Astrocyte (in vitro differentiated cells and primary cell): ENCODE data around the gene IL17D. TPM values are rescaled to one million over a fixed set of nuclear protein-coding genes. Genes with fewer than 3 reads are reported as not detected.
"Not testable (repeated sequence)": the region's sequence is repeated elsewhere in the genome, so short reads cannot be mapped to it uniquely, and the experiment has no call there.

ENCODE experiments used
- DNase-seq: peaks from one replicate; pipeline ENCODE4 v3.0.0-alpha.2; 2010; ENCODE audit warnings: low read depth
- FAIRE-seq: peaks from 2 replicates; lab custom pipeline; 2011; peaks lifted over from hg19 to GRCh38; lab: Jason Lieb, UNC
- H2AFZ ChIP-seq: 2 replicates; pipeline ENCODE4 v1.6.0; 2012; ENCODE audit warnings: low read depth, low read length, inconsistent platforms
- H3K27ac ChIP-seq: 2 replicates; pipeline ENCODE4 v1.5.1; 2011; ENCODE audit warnings: low read depth, low read length, inconsistent platforms
- H3K27me3 ChIP-seq: 2 replicates; pipeline ENCODE4 v1.6.0; 2011; ENCODE audit warnings: low read length, inconsistent platforms; ENCODE audit not compliant: insufficient read depth
- H3K36me3 ChIP-seq: 2 replicates; pipeline ENCODE4 v1.5.1; 2011; ENCODE audit warnings: low read length, inconsistent platforms; ENCODE audit not compliant: insufficient read depth
- H3K4me1 ChIP-seq: 2 replicates; pipeline ENCODE4 v1.5.1; 2011; ENCODE audit warnings: low read length, inconsistent platforms; ENCODE audit not compliant: insufficient read depth
- H3K4me2 ChIP-seq: 2 replicates; pipeline ENCODE4 v1.6.0; 2012; ENCODE audit warnings: low read length, inconsistent platforms
- H3K4me3 ChIP-seq: 2 replicates; pipeline ENCODE4 v1.5.1; 2011; ENCODE audit warnings: low read depth, mild to moderate bottlenecking, low read length, inconsistent platforms; ENCODE audit not compliant: insufficient read depth
- H3K79me2 ChIP-seq: 2 replicates; pipeline ENCODE4 v1.6.0; 2012; ENCODE audit warnings: mild to moderate bottlenecking, low read length, inconsistent platforms; ENCODE audit not compliant: insufficient read depth
- H3K9ac ChIP-seq: 2 replicates; pipeline ENCODE4 v1.6.0; 2012; ENCODE audit warnings: mild to moderate bottlenecking, low read length, inconsistent platforms
- H3K9me3 ChIP-seq: 2 replicates; pipeline ENCODE4 v1.5.1; 2012; ENCODE audit warnings: low read depth, mild to moderate bottlenecking, low read length, inconsistent platforms; ENCODE audit not compliant: insufficient read depth
- H4K20me1 ChIP-seq: 2 replicates; pipeline ENCODE4 v1.6.0; 2012; ENCODE audit warnings: low read length, inconsistent platforms; ENCODE audit not compliant: insufficient read depth
- H3K27ac Mint-ChIP-seq: one replicate; pipeline ENCODE4 v1.8.0; 2021; ENCODE audit warnings: mild to moderate bottlenecking, mixed read lengths; ENCODE audit not compliant: unreplicated experiment
- H3K27me3 Mint-ChIP-seq: one replicate; pipeline ENCODE4 v1.8.0; 2021; ENCODE audit warnings: low read depth, mixed read lengths; ENCODE audit not compliant: unreplicated experiment
- H3K36me3 Mint-ChIP-seq: one replicate; pipeline ENCODE4 v1.8.0; 2021; ENCODE audit warnings: low read depth, mixed read lengths; ENCODE audit not compliant: unreplicated experiment
- H3K4me1 Mint-ChIP-seq: one replicate; pipeline ENCODE4 v1.8.0; 2021; ENCODE audit warnings: low read depth, mixed read lengths; ENCODE audit not compliant: unreplicated experiment
- H3K4me3 Mint-ChIP-seq: one replicate; pipeline ENCODE4 v1.8.0; 2021; ENCODE audit warnings: mild to moderate bottlenecking, moderate library complexity, mixed read lengths; ENCODE audit not compliant: unreplicated experiment
- H3K9me3 Mint-ChIP-seq: one replicate; pipeline ENCODE4 v1.8.0; 2021; ENCODE audit warnings: mild to moderate bottlenecking, mixed read lengths; ENCODE audit not compliant: unreplicated experiment
- CTCF ChIP-seq: IDR thresholded peaks from 2 replicates; pipeline ENCODE4 v1.5.1; 2011; ENCODE audit warnings: low read depth, mild to moderate bottlenecking, inconsistent platforms, low read length, moderate library complexity; ENCODE audit not compliant: insufficient read depth
- EZH2 ChIP-seq: IDR thresholded peaks from 2 replicates; pipeline ENCODE4 v1.6.1; 2012; ENCODE audit warnings: mild to moderate bottlenecking, low read length, inconsistent platforms; ENCODE audit not compliant: insufficient read depth
- total RNA-seq: library from RNA; stranded (reverse); gene quantifications from 2 replicates; pipeline ENCODE4 v1.2.1, GENCODE V29; 2021

Gene IL17D
- total RNA-seq, 1 donor from 2014 or later, result 1.9 TPM

GRCh38 chr13:20672772-20673171 lies 30.7 kb upstream of the IL17D start:
- H3K4me3 Mint-ChIP-seq, result no peak overlapping the region
- H3K27ac Mint-ChIP-seq, result no peak overlapping the region
- no peaks in the 10 kb centered on the region for H3K4me1 Mint-ChIP-seq

GRCh38 chr13:20673715-20674114 lies 29.8 kb upstream of the IL17D start:
- H2AFZ ChIP-seq, result no peak overlapping the region
- TF ChIP-seq CTCF (no peak), EZH2 (no peak)
- no peak overlapping the region for H3K4me3 ChIP-seq
- Mint-ChIP-seq H3K27ac (no peak overlapping the region), H3K4me1 (no peaks in the 10 kb centered on the region), H3K27me3 (no peaks in the 10 kb centered on the region), H3K9me3 (no peaks in the 10 kb centered on the region), H3K4me3 (no peak overlapping the region), H3K36me3 (peaks cover 3% of the 10 kb centered on the region)
- no peaks in the 10 kb centered on the region for H3K9me3 ChIP-seq
- no peaks in the 10 kb centered on the region for H4K20me1 ChIP-seq
- DNase-seq, result no peak
- no peaks in the 10 kb centered on the region for H3K79me2 ChIP-seq
- no peak overlapping the region for H3K4me2 ChIP-seq
- no peak overlapping the region for H3K9ac ChIP-seq
- no peaks in the 10 kb centered on the region for H3K4me1 ChIP-seq
- no peak for FAIRE-seq
- no peak overlapping the region for H3K27ac ChIP-seq
- H3K36me3 ChIP-seq, result no peaks in the 10 kb centered on the region
- H3K27me3 ChIP-seq, result no peaks in the 10 kb centered on the region

More at GRCh38 chr13:20672772-20673171, 30.7 kb upstream of the IL17D start:
- H3K27ac ChIP-seq, result no peak overlapping the region
- no peak overlapping the region for H3K9ac ChIP-seq
- DNase-seq (peak; percentile 10), FAIRE-seq (no peak)
- Mint-ChIP-seq H3K36me3 (peaks cover 3% of the 10 kb centered on the region), H3K27me3 (no peaks in the 10 kb centered on the region), H3K9me3 (no peaks in the 10 kb centered on the region)
- no peaks in the 10 kb centered on the region for H3K9me3 ChIP-seq
- H3K4me3 ChIP-seq, result no peak overlapping the region
- H4K20me1 ChIP-seq, result no peaks in the 10 kb centered on the region
- no peaks in the 10 kb centered on the region for H3K4me1 ChIP-seq
- TF ChIP-seq EZH2 (no peak), CTCF (no peak)
- H3K4me2 ChIP-seq, result no peak overlapping the region
- no peak overlapping the region for H2AFZ ChIP-seq
- H3K36me3 ChIP-seq, result no peaks in the 10 kb centered on the region
- no peaks in the 10 kb centered on the region for H3K27me3 ChIP-seq
- no peaks in the 10 kb centered on the region for H3K79me2 ChIP-seq

GRCh38 chr13:20676213-20676612 lies 27.3 kb upstream of the IL17D start:
- no peaks in the 10 kb centered on the region for H3K9me3 ChIP-seq
- H3K27me3 Mint-ChIP-seq, result no peaks in the 10 kb centered on the region
- no peak overlapping the region for H3K9ac ChIP-seq
- H3K27me3 ChIP-seq, result no peaks in the 10 kb centered on the region
- no peaks in the 10 kb centered on the region for H3K4me1 Mint-ChIP-seq
- no peak overlapping the region for H3K27ac Mint-ChIP-seq
- DNase-seq (no peak), FAIRE-seq (no peak)
- no peak overlapping the region for H3K4me3 Mint-ChIP-seq
- H3K4me3 ChIP-seq, result no peak overlapping the region
- TF ChIP-seq EZH2, result no peak
- no peak for TF ChIP-seq CTCF
- no peaks in the 10 kb centered on the region for H3K79me2 ChIP-seq
- H3K4me2 ChIP-seq, result no peak overlapping the region
- no peak overlapping the region for H3K27ac ChIP-seq
- no peaks in the 10 kb centered on the region for H3K9me3 Mint-ChIP-seq
- H3K36me3 ChIP-seq, result no peaks in the 10 kb centered on the region
- no peak overlapping the region for H2AFZ ChIP-seq
- peaks cover 5% of the 10 kb centered on the region for H3K36me3 Mint-ChIP-seq
- H3K4me1 ChIP-seq, result no peaks in the 10 kb centered on the region
- H4K20me1 ChIP-seq, result no peaks in the 10 kb centered on the region

GRCh38 chr13:20678606-20679005 lies 24.9 kb upstream of the IL17D start:
- not testable (repeated sequence) for H3K79me2 ChIP-seq, H3K4me3 ChIP-seq, H2AFZ ChIP-seq, H4K20me1 ChIP-seq, H3K36me3 Mint-ChIP-seq, H3K4me1 Mint-ChIP-seq, H3K36me3 ChIP-seq, H3K27me3 Mint-ChIP-seq, FAIRE-seq, H3K4me3 Mint-ChIP-seq, H3K9me3 Mint-ChIP-seq, H3K4me2 ChIP-seq, H3K9ac ChIP-seq, DNase-seq, H3K27me3 ChIP-seq, H3K27ac Mint-ChIP-seq, H3K27ac ChIP-seq, H3K9me3 ChIP-seq, H3K4me1 ChIP-seq
